IPS DF 4.7 (cell line): Measurements from ENCODE around the gene CAPZB.

Experiments used
- DNase-seq: peaks from one replicate; pipeline ENCODE4 v3.0.0-alpha.2; 2013; ENCODE audit warnings: low spot score; ENCODE audit errors: extremely low read depth

Gene CAPZB

DNA sequence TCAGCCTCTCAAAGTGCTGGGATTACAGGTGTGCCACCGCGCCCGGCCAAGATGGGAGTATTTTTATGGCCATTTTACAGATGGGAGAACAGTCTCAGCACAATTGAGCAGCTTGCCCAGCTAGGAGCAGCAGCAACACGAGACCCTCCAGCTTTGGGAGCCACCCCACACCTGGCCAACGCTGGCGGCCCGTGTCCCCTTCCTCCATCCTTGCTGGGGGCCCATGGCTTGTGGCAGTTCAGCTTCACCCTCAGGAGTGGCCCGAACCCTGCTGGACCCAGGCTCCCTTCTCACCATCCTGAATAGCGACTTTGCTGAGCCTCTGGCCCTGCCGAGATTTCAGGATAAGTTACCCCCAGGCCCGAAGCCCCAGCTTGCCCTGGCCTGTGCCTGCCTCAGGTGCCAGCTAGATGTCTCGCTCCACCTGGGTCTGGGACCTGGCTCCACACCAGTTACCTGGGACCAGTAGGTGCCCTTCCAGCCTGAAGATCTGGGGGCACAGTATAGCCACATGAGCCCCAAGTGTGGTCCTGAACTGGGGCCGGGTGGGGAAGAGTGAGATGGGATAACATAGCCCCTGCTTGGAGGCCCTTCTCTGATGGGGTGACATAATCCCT, 154.0 kb downstream of the CAPZB start:
- no peak for DNase-seq

DNA sequence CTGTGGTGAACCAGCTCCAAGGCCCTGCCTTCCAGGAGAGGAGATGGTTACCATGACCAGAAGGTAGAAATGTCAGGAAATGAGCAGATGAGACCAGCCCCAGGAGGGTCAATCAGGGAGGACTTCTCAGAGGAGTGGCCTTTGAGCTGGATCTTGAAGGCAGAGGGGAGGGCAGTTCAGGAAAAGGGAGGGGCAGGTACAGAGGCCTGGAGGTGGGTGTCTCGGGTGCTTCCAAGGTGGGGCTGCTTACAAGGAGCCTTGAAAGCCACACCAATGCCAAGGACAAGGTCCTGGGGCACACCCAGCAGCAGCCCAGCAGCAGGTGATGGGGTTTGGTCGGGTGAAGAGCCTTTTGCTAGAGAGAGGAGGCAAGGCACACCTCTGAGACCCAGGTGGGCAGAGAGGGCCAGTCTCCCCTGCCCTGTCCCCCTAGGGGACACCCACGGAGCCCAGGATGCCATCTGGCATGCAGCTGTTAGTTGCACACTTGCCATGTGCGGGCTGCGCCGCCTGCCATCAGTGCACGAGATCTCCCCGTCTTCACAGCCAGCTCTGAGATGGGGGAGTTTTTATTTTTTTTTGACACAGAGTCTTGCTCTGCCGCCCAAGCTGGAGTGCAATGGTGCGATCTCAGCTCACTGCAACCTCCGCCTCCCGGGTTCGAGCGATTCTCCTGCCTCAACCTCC, 154.7 kb downstream of the CAPZB start:
- DNase-seq: no peak

DNA sequence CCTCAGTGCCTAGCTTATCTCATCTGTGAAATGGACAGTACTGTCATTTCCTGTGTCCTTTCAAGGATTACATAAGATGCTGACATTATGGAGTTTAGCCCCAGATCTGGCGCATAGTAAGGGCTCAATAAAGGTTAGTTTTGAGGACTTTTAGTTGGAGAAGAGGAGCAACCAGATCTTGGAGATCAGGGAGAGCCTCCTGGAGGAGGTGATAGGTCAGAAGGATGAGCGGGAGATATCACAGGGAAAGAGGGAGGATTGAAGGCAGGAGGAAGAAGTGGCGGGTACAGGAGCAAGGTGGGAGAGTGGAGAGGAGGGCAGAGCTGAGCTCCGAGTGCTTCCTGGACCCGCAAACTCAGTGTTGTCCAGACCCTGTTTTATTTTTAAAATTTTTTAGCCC, 155.7 kb downstream of the CAPZB start:
- no peak for DNase-seq

DNA sequence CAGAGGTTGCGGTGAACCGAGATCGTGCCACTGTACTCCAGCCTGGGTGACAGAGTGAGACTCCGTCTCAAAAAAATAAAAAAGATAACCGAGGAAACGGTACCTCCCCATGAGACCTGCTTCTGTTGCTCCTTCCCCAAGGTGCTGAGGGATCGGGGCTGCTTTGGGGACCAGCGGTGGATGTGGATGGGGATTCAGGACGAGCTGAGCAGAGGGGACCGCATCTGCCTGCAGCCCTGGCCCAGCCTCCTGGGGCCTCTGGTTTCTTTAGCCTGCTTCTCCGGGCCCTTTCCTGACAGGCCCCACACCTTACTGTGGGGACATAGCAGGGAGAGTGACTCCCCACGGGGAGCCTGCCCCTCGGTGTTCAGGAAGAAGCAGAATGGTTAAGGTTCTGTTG, 156.2 kb downstream of the CAPZB start:
- DNase-seq: no peak

DNA sequence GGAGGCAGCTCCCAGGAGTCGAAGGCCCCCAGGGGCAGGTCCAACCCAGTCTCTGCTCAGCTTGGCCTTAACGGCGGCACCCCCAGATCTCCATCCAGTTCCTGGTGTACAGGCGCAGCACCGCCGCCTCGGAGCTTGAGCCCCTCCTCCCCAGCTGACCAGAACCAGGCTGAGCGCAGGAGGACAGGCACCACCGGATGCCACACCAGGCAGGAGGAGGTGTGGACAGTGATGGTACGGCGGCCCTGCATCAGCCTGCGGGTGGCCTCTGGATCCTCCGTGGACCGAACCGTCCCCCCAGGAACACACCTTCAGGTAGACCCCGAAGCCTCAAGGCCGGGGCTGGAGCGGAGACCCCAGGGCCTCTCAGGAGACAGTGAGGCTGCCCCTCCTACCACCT, 156.9 kb downstream of the CAPZB start:
- DNase-seq: no peak

DNA sequence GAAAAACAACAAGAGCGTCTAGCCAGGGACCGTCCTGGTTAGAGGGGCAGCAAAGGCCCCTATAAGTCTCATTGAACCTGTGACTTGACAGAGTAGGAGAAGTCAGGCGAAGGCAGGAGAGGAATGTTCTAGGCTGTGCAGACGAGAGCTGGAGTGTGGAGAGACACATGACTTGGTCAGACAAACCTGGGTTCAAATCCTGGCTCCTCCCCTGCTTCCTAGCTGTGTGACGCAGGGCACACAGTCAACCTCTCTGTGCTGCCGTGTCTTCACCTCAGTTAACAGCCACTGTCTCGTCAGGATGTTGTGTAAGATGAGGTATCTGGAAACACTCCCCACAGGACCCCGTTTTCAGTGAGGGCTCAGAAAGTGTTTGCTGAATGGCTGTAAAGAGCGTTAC, 157.6 kb downstream of the CAPZB start:
- no peak for DNase-seq

DNA sequence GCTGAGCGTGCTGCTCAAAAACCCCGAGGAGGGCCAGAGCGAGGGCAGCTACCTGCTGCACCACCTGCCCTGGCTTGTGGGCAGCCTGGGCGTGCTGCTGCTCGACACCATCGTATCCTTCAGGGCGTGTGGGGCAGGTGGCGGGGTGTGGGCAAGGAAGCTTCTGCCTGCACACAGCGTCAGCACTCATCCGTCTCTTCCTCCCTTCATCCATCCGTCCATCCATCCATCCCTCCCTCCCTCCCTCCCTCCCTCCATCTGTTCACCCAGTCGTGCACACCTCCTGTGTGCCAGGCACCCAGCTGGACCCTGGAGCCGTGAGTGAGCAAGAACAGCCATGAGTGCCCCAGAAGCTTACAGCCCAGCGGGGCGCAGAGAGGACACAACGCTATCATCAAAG, 158.0 kb downstream of the CAPZB start:
- DNase-seq: no peak

DNA sequence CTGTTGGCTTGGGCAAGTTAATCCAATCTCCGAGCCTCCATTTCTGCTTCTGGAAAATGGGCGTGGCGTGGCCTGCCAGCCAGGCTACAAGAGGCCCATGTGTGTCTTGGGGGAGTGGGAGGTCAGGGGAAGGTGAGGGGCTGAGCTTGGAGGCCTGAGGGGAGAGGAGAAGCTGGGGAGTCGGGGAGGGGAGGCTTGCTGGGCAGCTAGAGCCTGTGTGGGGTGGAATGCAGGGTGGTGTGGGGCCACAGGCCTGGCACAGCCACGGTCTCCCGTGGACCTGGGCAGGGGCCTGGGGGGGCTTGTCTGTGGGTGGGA, 158.6 kb downstream of the CAPZB start:
- DNase-seq: no peak

DNA sequence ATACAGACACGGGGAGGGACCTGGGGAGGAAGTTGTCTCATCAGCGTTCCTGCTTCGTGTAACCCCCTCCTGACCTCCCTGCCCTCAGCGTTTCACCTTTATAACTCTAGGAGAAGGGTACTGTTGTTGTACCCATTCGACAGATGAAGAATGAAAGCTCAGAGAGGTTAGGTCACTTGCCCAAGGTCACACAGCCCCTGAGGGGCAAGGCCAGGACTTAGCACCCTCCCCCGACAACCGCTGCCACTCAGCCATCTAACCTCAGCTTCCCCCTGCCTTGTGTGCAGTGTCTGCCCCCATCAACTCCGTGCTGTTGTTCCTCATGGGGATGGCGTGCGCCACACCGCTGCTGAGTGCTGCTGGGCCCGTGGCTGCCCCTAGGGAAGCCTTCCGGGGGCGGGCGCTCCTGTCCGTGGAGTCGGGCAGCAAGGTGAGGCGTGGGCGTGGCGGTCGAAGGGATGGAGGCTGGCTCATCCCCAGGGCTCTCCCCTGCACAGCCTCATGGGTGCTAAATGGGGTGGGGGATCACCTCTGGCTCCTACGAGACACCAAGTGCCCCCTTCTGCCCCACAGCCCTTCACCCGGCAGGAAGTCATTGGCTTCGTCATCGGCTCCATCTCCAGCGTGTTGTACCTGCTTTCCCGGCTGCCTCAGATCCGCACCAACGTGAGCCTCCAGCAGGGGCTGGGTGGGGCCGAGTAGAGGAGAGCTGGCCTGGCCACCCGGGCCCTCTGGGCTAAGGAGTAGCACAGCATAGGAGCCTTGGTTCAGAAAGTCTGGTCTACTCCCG, 159.2 kb downstream of the CAPZB start:
- no peak for DNase-seq

DNA sequence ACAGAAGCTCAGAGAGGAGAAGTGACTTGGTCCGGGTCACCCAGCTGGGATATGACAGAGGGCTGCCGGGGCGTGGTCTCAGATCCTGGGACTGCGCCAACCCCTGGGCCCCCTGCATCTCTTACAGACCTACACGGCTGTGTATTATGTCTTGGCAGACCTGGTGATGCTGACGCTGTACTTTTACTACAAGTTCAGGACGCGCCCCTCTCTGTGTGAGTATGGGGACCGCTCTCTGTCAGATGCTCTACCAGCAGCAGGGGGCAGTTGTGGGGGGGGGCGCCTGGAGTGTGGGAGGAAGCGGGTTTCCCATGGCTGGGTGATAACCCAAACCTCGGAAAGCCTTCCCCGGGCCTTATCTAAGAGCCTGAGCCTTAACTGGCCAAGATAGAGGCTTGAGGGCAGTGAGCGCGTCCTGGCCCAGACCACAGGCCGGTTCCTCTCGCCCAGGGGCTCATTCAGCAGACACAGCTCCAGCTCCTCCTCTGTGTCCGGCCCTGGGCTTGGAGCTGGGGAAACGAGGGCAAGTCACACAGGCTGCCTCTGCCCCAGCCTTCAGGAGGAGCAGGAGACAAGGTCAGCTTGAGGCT, 159.9 kb downstream of the CAPZB start:
- no peak for DNase-seq

DNA sequence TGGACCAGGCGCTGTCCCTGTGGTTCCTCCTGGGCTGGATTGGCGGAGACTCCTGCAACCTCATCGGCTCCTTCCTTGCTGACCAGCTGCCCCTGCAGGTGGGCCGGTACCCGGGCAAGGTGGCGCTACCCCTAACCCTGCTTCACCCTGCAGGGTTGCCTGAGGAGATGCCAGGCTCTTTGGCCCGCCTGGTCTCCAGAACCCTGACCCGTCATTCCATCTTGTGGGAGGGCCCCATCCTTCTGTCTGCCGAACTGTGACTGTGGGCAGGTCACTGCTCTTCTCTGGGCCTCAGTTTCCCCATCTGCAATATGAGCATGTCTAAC, 160.7 kb downstream of the CAPZB start:
- DNase-seq: no peak

DNA sequence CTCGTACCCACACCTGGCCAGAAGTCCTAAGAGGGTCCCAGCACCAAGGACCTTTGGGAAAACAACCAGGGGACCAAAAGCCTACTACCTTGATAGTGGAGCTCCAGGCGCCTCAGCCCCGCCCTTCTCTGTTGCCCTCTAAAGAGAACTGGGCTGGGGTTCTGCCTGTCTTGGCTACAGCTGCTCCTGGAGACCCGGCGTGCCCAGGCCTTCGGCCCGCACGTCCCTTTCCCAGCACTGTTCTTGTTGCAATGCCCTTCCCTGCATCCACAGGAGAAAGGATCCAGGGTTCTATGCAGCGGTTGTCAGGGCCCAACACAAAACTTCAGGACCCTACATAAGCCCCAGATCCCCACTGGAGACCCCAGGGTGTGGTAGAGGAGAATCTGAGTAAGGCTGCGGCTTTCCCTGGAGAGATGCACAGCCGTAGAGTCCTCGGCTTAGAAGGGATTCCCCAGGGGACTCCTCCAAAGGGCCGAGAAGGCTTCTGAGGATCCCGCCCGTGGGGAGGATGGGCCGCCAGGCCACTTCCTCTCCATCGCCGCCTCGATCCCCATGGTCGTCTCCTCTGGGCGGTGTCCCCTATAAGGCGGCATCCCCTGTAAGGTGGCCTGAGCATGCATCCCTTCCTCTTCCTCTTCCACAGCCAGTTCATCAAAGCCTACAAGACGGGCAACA, 161.2 kb downstream of the CAPZB start:
- DNase-seq: no peak

DNA sequence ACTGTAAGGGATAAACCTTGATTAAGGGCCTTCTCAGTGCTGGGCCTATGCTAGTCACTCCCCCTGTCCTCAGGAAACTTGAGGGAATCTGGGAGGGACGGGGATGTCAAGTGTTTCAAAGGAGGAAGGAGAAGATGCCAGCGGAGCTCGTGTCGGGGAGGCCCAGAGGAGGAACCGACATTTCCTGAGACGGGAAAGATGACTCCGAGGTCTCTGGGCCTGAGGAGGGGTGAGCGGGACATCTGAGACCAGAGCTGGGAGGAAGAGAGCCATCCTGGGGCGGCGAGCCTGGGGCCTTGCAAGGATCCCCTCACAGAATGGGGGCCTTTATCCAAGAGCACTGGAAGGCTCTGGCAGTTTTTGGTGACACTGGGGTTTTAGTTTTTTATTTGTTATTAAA, 162.9 kb downstream of the CAPZB start:
- DNase-seq: no peak

DNA sequence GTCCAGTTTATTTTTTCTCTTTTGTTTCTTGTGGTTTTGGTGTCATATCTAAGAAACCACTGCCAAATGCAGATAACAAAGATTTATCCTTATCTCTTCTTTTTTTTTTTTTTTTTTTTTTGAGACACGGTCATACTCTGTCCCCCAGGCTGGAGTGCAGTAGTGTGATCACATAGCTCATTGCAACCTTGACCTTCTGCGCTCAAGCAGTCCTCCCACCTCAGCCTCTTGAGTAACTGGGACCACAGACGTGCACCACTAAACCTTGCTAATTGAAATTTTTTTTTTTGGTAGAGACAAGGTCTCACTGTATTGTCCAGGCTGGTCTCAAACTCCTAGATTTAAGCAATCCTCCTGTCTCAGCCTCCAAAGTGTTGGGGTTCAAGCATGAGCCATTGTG, 164.3 kb downstream of the CAPZB start:
- DNase-seq: no peak

DNA sequence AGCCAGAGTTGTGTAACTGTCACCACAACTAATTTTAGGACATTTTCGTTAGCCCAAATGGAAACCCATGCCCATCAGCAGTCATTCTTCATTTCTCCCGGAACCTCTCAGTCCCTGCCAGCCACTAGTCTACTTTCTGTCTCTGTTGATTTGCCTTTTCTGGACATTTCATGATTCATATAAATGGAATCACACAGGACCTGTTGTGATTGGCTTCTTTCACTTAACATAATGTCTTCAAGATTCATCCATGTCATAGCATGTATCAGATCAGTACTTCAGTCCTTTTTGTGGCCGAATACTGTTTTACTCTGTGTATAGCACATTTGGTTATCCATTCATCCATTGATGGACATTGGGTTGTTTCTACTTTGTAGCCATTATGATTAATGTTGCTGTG, 166.1 kb downstream of the CAPZB start:
- DNase-seq: no peak

DNA sequence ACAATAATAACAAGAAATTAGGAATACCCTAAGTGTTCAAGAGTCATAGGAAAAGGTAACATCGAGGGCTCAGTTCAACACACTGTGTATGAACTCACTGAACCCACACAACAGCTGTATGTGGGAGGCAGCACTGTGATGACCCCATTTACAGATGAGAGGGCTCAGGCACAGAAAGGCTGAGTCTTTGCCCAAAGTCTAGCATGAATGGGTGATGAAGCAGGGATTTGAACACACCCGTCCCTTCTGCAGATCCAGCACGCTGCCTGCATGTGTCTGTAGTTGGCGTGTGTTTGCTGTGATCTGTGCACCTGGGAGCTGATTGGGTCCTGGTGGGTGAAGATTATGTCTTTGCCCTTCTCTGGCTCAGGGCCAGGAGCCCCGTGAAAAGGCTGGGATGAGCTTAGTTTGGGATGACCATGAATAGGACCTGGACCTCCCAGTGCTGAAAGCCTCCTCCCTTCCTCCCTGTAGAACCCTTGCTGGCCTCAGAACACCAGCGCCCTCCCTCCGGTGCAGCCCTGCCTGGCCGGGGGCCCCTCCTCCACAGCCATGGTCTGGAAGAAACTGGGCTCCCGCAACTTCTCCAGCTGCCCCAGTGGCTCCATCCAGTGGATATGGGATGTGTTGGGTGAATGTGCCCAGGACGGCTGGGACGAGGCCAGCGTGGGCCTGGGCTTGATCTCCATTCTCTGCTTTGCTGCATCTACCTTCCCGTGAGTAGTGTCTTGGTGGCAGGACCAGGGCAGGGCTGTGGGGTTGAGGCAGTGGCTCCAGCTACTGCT, 168.0 kb downstream of the CAPZB start:
- DNase-seq: no peak

DNA sequence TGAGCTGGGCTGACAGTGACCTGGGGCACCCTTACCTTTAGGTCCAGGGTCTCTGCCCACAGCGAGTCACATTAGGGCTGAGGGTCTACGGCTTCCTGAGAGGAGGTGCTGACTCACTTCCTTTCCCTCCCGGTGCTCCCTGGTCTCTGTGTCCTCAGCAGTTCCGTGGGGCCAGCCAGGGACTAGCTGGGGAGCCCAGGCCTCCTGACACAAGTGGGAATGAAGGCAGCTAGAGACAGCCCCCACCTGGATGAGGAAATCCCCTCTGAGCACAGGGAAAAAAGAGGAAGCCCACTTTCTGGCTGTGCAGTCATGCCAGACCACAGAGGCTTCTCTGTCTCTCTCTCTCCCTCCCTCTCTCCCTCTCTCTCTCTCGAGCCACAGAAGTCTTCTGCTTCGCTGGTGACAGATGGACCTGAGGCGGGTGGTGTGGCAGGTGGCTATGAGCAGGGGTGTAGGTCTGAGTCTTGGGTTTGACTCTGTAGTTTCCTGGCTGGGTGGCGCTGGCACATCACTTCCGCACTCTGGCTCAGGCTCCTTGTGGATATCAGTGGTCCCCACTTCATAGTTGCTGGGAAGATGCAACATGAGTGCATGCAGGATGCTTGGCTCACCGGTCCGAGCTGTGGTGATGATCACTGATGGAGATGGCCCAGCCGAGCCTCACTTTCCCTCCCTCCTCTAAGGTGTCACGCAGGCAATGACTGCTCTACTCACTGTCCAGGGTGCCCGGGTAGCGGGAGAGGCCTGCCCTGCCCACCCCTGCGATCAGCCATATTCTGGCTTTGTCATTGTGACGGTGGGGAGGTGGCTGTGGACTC, 169.8 kb downstream of the CAPZB start:
- no peak for DNase-seq

DNA sequence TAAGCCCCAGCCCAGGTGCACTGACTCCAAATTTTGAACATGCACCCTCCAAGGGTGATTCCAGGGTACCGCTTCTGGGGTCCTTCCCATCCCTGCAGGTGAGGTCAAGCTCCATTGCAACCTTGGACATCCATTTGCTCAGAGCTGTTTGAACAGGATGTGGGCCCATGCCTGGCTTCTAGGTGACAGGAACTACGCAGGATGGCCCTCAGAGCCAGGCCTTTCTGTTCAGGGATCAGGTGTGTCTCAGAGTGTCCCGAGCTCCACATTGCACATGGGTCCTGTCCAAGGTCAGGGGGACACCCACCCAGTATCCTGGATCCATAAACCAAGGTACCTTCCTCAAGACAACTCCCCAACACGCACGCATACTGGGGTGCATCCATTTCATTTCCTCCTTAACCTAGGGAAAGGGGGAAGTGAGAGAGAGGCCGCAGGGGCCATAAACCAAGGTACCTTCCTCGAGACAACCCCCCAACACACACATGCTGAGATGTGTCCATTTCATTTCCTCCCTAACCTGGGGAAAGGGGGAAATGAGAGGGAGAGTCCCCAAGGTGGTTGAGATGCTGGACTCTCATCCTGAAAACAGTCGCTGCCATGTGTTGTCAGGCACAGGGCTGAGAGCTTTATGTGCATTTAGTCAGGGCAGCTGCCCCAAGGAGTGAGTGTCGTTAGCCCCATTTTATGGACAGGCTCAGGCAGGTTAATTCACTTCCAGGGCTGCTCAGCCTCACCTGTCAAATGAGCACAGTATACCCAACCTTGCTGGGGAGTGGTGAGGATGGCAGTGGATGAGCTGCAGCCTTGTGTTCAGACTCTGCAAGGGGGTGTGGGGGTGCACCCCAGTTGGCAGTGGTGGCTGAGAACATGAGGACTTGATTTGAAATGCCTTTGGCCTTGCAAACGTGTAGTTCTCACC, 171.1 kb downstream of the CAPZB start:
- no peak for DNase-seq

DNA sequence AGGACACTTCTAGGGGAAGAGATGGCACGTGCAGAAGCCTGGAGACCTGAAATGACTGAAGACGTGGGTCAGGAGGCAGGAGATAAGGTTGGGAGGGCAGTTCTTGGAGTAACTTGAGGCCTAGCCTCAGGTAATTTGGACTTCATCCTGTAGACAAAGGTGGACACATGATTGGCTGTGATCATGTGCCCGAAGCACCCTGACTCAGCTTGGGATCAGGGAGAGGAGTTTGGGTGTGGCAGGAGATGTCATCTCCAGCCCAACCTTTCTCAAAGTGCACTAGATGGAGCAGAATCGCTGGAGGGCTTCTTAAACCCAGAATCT, 171.7 kb downstream of the CAPZB start:
- no peak for DNase-seq
